Measurements from ENCODE around the gene MAT2A.

MAT2A gene

GRCh38 chr2:85538507-85539360 lies at the start of gene MAT2A:
TSS of gene MAT2A (plus strand) at chr2:85539168. CDS start at chr2:85539288, 120 bp downstream.
- DNase-seq: peak; percentile 88

- DNase-seq: no peak
Measured at GRCh38 chr2:85490861-85491755, 47.9 kb upstream of the MAT2A start.

- DNase-seq: no peak
Measured at GRCh38 chr2:85496436-85496835, 42.5 kb upstream of the MAT2A start.

GRCh38 chr2:85497944-85498630 lies 40.9 kb upstream of the MAT2A start:
- no peak for DNase-seq

- no peak for DNase-seq
Measured at GRCh38 chr2:85501248-85501647, 37.7 kb upstream of the MAT2A start.

- no peak for DNase-seq
Measured at GRCh38 chr2:85502720-85503119, 36.2 kb upstream of the MAT2A start.

- DNase-seq: no peak
Measured at GRCh38 chr2:85503168-85503850, 35.7 kb upstream of the MAT2A start.

GRCh38 chr2:85503851-85504777 lies 34.9 kb upstream of the MAT2A start:
- DNase-seq: no peak

- no peak for DNase-seq
Measured at GRCh38 chr2:85504778-85505261, 34.1 kb upstream of the MAT2A start.

- no peak for DNase-seq
Measured at GRCh38 chr2:85505551-85506238, 33.3 kb upstream of the MAT2A start.

GRCh38 chr2:85506768-85507181 lies 32.2 kb upstream of the MAT2A start:
- DNase-seq: no peak

GRCh38 chr2:85511008-85511811 lies 27.8 kb upstream of the MAT2A start:
- DNase-seq: no peak

GRCh38 chr2:85514323-85514722 lies 24.6 kb upstream of the MAT2A start:
- no peak for DNase-seq

GRCh38 chr2:85516653-85517389 lies 22.1 kb upstream of the MAT2A start:
- DNase-seq: no peak

GRCh38 chr2:85522090-85522647 lies 16.8 kb upstream of the MAT2A start:
- DNase-seq: no peak

- DNase-seq: no peak
Measured at GRCh38 chr2:85523062-85523902, 15.7 kb upstream of the MAT2A start.

- DNase-seq: no peak
Measured at GRCh38 chr2:85523903-85524335, 15.0 kb upstream of the MAT2A start.
